Measurements from ENCODE around the gene RAB3C. TPM values are rescaled to one million over a fixed set of nuclear protein-coding genes. Genes with fewer than 3 reads are reported as not detected.

The RAB3C gene
- total RNA-seq, 1 experiment from 2014 or later: not detected

- no peaks in the 10 kb centered on the region for H3K4me1 ChIP-seq (ENCODE audit: control insufficient read depth, insufficient read depth, low read length)
- TF ChIP-seq SIN3A (IDR thresholded peaks at IDR 0.05; ENCODE audit: borderline replicate concordance, insufficient read depth, low read depth, low read length): no peak
- TF ChIP-seq POLR2AphosphoS5 (IDR thresholded peaks at IDR 0.05; ENCODE audit: low read depth, low read length): no peak
- no peak for TF ChIP-seq TCF7L2 (IDR thresholded peaks at IDR 0.05; ENCODE audit: low read depth, low read length)
- no peak for TF ChIP-seq REST (IDR thresholded peaks at IDR 0.05; ENCODE audit: insufficient read depth in 1 of 2, low read depth in 2 of 2, low read length in 1 of 2)
- TF ChIP-seq CTCF (IDR thresholded peaks at IDR 0.05): no peak
- no peaks in the 10 kb centered on the region for H3K27me3 ChIP-seq (ENCODE audit: control insufficient read depth, insufficient read depth, low read length)
- no peak overlapping the region for H3K4me3 ChIP-seq (ENCODE audit: low read depth in 2 of 2, low read length in 2 of 2)
- intact Hi-C loops (cut with micrococcal nuclease; ENCODE audit: unreplicated experiment): no loop called here
- POLR2A ChIA-PET: no interaction called here
- peaks cover 10% of the 10 kb centered on the region; the same call in 1 of the 2 replicates for H3K9me3 ChIP-seq (ENCODE audit: control insufficient read depth, insufficient read depth, low read depth, low read length)
- in situ Hi-C loops (cut with HindIII; ENCODE audit: low pct_unique_long_range_greater_than_20kb, low sequenced_read_pairs): no loop called here
- CTCF ChIA-PET: no interaction called here
- BruUV-seq (replicated peaks): no TSS peak
- no peak for DNase-seq (ENCODE audit: low read depth, low spot score)
- no peaks in the 10 kb centered on the region for H3K36me3 ChIP-seq (ENCODE audit: control insufficient read depth, insufficient read depth, low read length)
- H3K27ac ChIP-seq (ENCODE audit: low read length): no peak overlapping the region
- no peak for ATAC-seq
Observed at GRCh38 chr5:58714046-58714445, 131.2 kb downstream of the RAB3C start.

GRCh38 chr5:58715997-58716656 lies 133.3 kb downstream of the RAB3C start:
- Histone ChIP-seq H3K36me3 (ENCODE audit: control insufficient read depth, insufficient read depth, low read length) (no peaks in the 10 kb centered on the region), H3K4me3 (ENCODE audit: low read depth in 2 of 2, low read length in 2 of 2) (no peak overlapping the region), H3K27me3 (ENCODE audit: control insufficient read depth, insufficient read depth, low read length) (no peaks in the 10 kb centered on the region), H3K9me3 (ENCODE audit: control insufficient read depth, insufficient read depth, low read depth, low read length) (peaks cover 10% of the 10 kb centered on the region; the same call in 1 of the 2 replicates), H3K4me1 (ENCODE audit: control insufficient read depth, insufficient read depth, low read length) (no peaks in the 10 kb centered on the region), H3K27ac (ENCODE audit: low read length) (no peak overlapping the region)
- ChIA-PET POLR2A (no interaction called here), CTCF (no interaction called here)
- DNase-seq (ENCODE audit: low read depth, low spot score): no peak
- in situ Hi-C loops (cut with HindIII; ENCODE audit: low pct_unique_long_range_greater_than_20kb, low sequenced_read_pairs): no loop called here
- TF ChIP-seq TCF7L2 (IDR thresholded peaks at IDR 0.05; ENCODE audit: low read depth, low read length): no peak
- no peak for TF ChIP-seq POLR2AphosphoS5 (IDR thresholded peaks at IDR 0.05; ENCODE audit: low read depth, low read length)
- no peak for TF ChIP-seq SIN3A (IDR thresholded peaks at IDR 0.05; ENCODE audit: borderline replicate concordance, insufficient read depth, low read depth, low read length)
- TF ChIP-seq REST (IDR thresholded peaks at IDR 0.05; ENCODE audit: insufficient read depth in 1 of 2, low read depth in 2 of 2, low read length in 1 of 2): no peak
- no peak for TF ChIP-seq CTCF (IDR thresholded peaks at IDR 0.05)
- ATAC-seq: no peak
- no TSS peak for BruUV-seq (replicated peaks)
- intact Hi-C loops (cut with micrococcal nuclease; ENCODE audit: unreplicated experiment): no loop called here

Data from Panc1 (cell line).